Peyer's patch (tissue), 4 donors: ENCODE results near the gene TSPAN18. TPM values are rescaled to one million over a fixed set of nuclear protein-coding genes. Genes with fewer than 3 reads are reported as not detected.

Experiments used
- DNase-seq, 3 donors: peaks; one replicate each; pipeline ENCODE4 v3.0.0-alpha.2; 2017 to 2019
- H3K27ac ChIP-seq, 4 donors: fragments of 200-600 bp; sonication (generic); one replicate each; pipeline ENCODE4 v1.5.1; 2016 to 2019
- H3K27me3 ChIP-seq, 2 donors: fragments of 200-600 bp; sonication (generic); one replicate each; pipeline ENCODE4 v1.5.1; 2019
- H3K36me3 ChIP-seq, 3 donors: fragments of 200-600 bp; sonication (generic); one replicate each; pipeline ENCODE4 v1.5.1; 2016 to 2019
- H3K4me1 ChIP-seq, 4 donors: fragments of 200-600 bp; sonication (generic); one replicate each; pipeline ENCODE4 v1.5.1; 2016 to 2019
- H3K4me3 ChIP-seq, 4 donors: fragments of 200-600 bp; sonication (generic); 1 replicate in 3 of 4; 2 replicates in 1 of 4; pipeline ENCODE4 v1.5.1; 2016 to 2019; ENCODE audit warnings: mild to moderate bottlenecking in 1 of 4
- H3K9me3 ChIP-seq, 4 donors: fragments of 200-600 bp; sonication (generic); one replicate each; pipeline ENCODE4 v1.5.1; 2016 to 2019; ENCODE audit warnings: mild to moderate bottlenecking in 1 of 4
- POLR2A ChIP-seq, 2 donors: fragments of 450-650 bp; IDR thresholded peaks; one replicate each; pipeline ENCODE4 v1.5.1; 2017; ENCODE audit warnings: antibody characterized with exemption in 2 of 2, mild to moderate bottlenecking in 2 of 2, moderate library complexity in 2 of 2
- total RNA-seq, 4 donors: library from RNA; depleted of rRNA; stranded (reverse); fragments of >200 nt; gene quantifications; one replicate each; pipeline ENCODE4 v1.1.0, GENCODE V29; 2016
- TF ChIP-seq, protein P1 (sequence below), 6 experiments: fragments of 450-650 bp in 4 of 6; fragments of 200-600 bp in 2 of 6; sonication (generic) in 1 of 6; IDR thresholded peaks; one replicate each; pipeline ENCODE4 v1.5.1; 2017 to 2019; ENCODE audit warnings: antibody characterized with exemption in 6 of 6, mild to moderate bottlenecking in 3 of 6, moderate library complexity in 1 of 6

The TSPAN18 gene
- total RNA-seq, 4 donors from 2014 or later = 1.1 to 19.8 (median 3.1) TPM

DNA sequence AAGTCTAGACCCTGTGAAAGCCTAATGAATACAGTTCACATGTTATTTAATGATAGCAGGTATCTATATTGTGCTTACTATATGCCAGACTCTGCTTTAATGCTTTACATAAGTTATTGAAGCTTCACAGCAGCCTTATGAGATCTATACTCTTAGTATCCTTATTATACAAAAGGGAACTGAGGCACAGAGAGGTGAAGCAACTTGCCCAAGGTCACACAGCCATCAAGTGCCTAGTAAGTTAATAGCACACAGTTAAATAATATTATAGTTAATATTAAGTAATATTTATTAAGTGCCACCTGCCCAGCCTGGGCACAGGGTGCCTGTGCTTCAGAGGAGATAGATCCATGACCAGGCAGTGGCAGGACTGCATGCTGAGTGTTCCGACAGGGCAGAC, 145.8 kb downstream of the TSPAN18 start:
- no peaks in the 10 kb centered on the region for H3K27me3 ChIP-seq
- DNase-seq = no peak
- H3K4me1 ChIP-seq = no peaks in the 10 kb centered on the region
- H3K4me3 ChIP-seq = no peak overlapping the region
- H3K27ac ChIP-seq = no peak overlapping the region
- H3K9me3 ChIP-seq = peaks cover 0 to 4% (median 0%) of the 10 kb centered on the region in 4 donors
- TF ChIP-seq, protein P1, sequence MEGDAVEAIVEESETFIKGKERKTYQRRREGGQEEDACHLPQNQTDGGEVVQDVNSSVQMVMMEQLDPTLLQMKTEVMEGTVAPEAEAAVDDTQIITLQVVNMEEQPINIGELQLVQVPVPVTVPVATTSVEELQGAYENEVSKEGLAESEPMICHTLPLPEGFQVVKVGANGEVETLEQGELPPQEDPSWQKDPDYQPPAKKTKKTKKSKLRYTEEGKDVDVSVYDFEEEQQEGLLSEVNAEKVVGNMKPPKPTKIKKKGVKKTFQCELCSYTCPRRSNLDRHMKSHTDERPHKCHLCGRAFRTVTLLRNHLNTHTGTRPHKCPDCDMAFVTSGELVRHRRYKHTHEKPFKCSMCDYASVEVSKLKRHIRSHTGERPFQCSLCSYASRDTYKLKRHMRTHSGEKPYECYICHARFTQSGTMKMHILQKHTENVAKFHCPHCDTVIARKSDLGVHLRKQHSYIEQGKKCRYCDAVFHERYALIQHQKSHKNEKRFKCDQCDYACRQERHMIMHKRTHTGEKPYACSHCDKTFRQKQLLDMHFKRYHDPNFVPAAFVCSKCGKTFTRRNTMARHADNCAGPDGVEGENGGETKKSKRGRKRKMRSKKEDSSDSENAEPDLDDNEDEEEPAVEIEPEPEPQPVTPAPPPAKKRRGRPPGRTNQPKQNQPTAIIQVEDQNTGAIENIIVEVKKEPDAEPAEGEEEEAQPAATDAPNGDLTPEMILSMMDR (IDR thresholded peaks at IDR 0.05) = no peak
- TF ChIP-seq POLR2A (IDR thresholded peaks at IDR 0.05) = no peak
- no peaks in the 10 kb centered on the region for H3K36me3 ChIP-seq

DNA sequence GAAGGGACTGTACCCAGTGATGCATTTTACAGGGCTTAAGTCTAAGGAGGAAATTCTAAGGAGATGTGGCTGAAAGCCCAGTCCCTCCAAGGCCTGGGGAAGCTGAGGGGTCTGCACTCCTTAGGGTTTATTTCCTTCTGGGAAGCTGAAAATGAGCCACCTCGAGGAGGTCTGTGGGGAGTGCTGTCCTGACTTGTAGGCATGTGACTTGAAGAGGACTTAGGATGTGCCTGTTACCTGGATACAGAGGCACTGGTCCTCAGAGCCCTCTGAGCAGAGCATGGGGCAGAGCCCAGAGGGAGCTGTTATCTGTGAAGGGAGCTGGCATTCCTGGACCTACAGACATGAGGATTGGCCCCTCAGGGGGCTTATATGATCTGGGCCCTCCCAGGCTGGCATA, 146.8 kb downstream of the TSPAN18 start:
- no peaks in the 10 kb centered on the region for H3K4me1 ChIP-seq
- H3K4me3 ChIP-seq = no peak overlapping the region
- H3K27me3 ChIP-seq = no peaks in the 10 kb centered on the region
- H3K27ac ChIP-seq = no peak overlapping the region
- DNase-seq = no peak
- TF ChIP-seq, protein P1 (IDR thresholded peaks at IDR 0.05) = no peak
- TF ChIP-seq POLR2A (IDR thresholded peaks at IDR 0.05) = no peak
- no peaks in the 10 kb centered on the region for H3K36me3 ChIP-seq
- H3K9me3 ChIP-seq = peaks cover 0 to 4% (median 0%) of the 10 kb centered on the region in 4 donors

- H3K27ac ChIP-seq = no peak overlapping the region
- H3K4me3 ChIP-seq = no peak overlapping the region
- no peaks in the 10 kb centered on the region for H3K4me1 ChIP-seq
- TF ChIP-seq POLR2A (IDR thresholded peaks at IDR 0.05) = no peak
- TF ChIP-seq, protein P1 (IDR thresholded peaks at IDR 0.05) = no peak
- H3K27me3 ChIP-seq = no peaks in the 10 kb centered on the region
- H3K36me3 ChIP-seq = no peaks in the 10 kb centered on the region
- H3K9me3 ChIP-seq = peaks cover 0 to 4% (median 0%) of the 10 kb centered on the region in 4 donors
- DNase-seq = no peak
Measured at GRCh38 chr11:44874284-44874683, 147.5 kb downstream of the TSPAN18 start.

DNA sequence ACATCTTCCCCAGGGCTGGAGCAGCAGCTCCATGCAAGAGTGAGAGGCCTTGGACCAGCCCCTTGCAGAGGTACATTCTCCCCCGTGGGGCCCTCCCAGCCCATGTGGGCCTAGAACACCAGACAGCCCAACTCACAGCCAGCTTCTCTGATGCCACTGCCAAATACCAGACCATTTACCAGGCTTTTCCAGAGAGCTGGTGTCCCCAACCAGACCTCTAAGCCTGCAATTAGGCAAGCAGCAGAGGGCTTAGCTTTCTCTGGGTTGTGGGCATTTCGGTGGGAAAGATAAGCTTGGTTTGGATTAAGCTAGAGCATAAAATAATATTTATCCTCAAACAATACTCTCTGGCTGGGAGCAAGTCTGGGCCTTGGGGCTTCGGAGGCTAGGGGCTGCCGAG, 148.3 kb downstream of the TSPAN18 start:
- DNase-seq = no peak
- H3K27me3 ChIP-seq = no peaks in the 10 kb centered on the region
- no peak overlapping the region for H3K4me3 ChIP-seq
- TF ChIP-seq, protein P1 (IDR thresholded peaks at IDR 0.05) = no peak
- TF ChIP-seq POLR2A (IDR thresholded peaks at IDR 0.05) = no peak
- H3K27ac ChIP-seq = no peak overlapping the region
- no peaks in the 10 kb centered on the region for H3K4me1 ChIP-seq
- peaks cover 0 to 4% (median 0%) of the 10 kb centered on the region in 4 donors for H3K9me3 ChIP-seq
- no peaks in the 10 kb centered on the region for H3K36me3 ChIP-seq

DNA sequence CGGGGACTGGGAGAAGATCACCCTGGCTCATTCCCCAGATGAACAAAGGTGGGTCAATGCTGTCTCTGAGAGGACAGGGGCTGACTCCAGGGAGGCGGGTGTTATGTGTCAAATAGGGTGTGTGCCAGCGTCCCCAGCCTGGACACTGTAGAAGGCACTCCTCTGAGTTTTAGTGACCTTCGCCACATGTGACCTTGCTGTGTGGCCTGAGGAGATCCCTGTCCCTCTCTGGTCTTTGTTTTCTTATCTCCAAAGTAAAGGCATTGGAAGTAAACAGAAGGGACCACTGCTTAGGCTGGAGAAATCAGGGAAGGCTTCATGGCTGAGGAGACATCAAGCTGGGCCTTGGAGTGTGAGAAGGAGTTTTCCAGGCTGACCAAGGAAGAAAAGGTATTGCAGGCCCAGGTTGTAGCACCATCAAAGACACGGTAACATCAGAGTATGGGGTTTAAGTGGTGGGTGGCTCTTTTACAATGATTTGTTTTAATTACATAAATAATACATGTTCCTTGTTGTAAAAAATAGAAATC, 149.5 kb downstream of the TSPAN18 start:
- H3K27me3 ChIP-seq = no peaks in the 10 kb centered on the region
- no peaks in the 10 kb centered on the region for H3K9me3 ChIP-seq
- H3K4me3 ChIP-seq = no peak overlapping the region
- H3K27ac ChIP-seq = no peak overlapping the region
- no peak for DNase-seq
- no peaks in the 10 kb centered on the region for H3K4me1 ChIP-seq
- no peaks in the 10 kb centered on the region for H3K36me3 ChIP-seq
- TF ChIP-seq, protein P1 (IDR thresholded peaks at IDR 0.05) = no peak
- no peak for TF ChIP-seq POLR2A (IDR thresholded peaks at IDR 0.05)

DNA sequence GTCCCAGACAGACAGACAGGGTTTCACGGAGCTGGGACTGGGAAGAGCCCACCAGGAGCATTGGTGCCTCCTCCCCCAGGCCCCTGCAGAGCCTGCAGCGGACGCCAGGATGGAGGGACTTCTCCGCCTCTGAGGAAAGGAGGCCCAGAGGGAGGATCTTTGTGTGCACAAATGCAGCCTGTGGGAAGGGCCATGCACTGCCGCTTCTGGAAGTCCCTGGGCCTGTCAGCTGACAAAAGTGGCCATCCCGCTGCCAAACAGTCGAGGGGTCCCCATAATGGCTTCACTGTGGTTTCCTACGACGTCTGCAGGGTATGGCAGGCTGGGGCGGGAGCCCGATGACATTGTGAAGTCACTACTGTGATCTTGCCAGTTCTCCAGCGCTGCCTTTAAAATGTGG, 150.1 kb downstream of the TSPAN18 start:
- Histone ChIP-seq H3K4me1 (no peaks in the 10 kb centered on the region), H3K27ac (no peak overlapping the region), H3K9me3 (no peaks in the 10 kb centered on the region), H3K4me3 (no peak overlapping the region), H3K27me3 (no peaks in the 10 kb centered on the region), H3K36me3 (no peaks in the 10 kb centered on the region)
- TF ChIP-seq, protein P1 (IDR thresholded peaks at IDR 0.05) = no peak
- no peak for TF ChIP-seq POLR2A (IDR thresholded peaks at IDR 0.05)
- DNase-seq = no peak
